NOMO-1 treated with DMSO at 0.1 percent for 48 hours (cell line): ENCODE results near the gene PLD3.
"Not testable (repeated sequence)": the region's sequence is repeated elsewhere in the genome, so short reads cannot be mapped to it uniquely, and the experiment has no call there.

Experiments
- DNase-seq: peaks from one replicate; lab custom pipeline; 2025; ENCODE audit not compliant: unreplicated experiment; lab: John Stamatoyannopoulos, UW

PLD3 gene

DNA sequence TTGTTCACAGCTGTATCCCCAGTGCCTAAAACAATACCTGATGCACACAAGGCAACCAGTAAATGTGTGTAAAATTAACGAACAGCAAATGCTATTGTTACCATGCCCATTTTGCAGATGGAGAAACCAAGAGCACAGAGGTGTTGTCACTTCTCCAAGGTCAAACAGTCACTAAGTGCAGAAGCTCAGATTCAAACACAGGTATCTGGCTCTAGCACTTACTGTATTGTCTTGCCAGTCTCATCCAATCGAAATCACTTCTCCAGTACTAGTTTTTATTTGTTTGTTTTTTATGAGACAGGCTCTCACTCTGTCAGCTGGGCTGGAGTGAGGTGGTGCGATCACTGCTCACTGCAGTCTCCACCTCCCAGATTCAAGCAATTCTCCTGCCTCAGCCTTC lies 13.7 kb downstream of the PLD3 start:
- no peak for DNase-seq

DNA sequence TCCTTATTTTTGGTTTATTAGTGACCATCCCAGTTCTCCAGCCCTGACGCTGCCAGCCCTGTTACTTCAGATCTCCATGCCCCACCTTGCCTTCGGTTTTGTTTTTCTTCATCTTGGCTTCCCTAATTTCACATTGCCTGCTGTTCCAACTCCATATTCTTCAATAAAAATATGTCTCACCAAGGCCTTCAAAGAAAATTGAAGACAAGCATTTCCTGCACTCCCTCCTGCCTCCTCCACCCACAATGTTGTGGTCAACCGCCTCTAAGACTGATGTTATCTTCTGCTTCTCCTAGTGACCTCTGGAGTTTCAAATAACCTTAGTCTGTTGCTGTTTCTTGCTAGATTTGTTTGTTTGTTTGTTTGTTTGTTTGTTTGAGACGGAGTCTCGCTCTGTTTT lies 14.6 kb downstream of the PLD3 start:
- DNase-seq, result peak; percentile 79

DNA sequence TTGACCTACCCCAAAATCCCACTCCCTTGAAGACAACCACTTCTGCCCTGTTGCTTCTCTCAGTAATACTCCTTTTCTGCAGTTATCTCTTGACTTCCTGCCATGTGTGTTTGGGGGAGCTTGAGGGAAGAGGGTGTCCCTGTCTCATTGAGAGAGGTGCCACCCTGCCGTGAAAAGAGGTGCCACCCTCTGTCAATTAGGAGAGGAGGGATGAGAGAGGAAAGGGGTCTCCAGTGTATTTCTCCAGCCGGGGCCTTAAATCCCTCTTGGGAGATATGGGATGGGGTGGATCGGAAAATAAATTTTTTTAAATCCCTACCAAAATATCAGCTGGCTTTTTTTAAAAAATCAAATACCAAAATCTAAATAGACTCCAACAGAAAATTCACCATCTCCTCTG lies 16.5 kb downstream of the PLD3 start:
- DNase-seq, result no peak

GRCh38 chr19:40365613-40366401 lies 17.3 kb downstream of the PLD3 start:
- DNase-seq, result peak; percentile 62

GRCh38 chr19:40366697-40367561 lies 18.4 kb downstream of the PLD3 start:
- DNase-seq, result peak; percentile 39

GRCh38 chr19:40367577-40368434 lies 19.3 kb downstream of the PLD3 start:
- no peak for DNase-seq

DNA sequence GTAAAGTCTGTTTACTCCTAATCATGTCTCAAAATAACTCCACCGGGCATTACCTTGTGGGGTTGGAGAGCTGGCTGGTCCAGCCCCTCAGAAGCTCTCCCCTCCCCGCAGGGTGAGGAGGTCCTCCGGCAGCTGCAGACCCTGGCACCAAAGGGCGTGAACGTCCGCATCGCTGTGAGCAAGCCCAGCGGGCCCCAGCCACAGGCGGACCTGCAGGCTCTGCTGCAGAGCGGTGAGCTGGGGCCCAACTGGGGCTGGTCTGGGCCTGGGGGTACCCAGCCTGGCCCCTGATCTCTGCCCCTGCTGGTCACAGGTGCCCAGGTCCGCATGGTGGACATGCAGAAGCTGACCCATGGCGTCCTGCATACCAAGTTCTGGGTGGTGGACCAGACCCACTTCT lies 21.3 kb downstream of the PLD3 start:
- DNase-seq, result no peak

DNA sequence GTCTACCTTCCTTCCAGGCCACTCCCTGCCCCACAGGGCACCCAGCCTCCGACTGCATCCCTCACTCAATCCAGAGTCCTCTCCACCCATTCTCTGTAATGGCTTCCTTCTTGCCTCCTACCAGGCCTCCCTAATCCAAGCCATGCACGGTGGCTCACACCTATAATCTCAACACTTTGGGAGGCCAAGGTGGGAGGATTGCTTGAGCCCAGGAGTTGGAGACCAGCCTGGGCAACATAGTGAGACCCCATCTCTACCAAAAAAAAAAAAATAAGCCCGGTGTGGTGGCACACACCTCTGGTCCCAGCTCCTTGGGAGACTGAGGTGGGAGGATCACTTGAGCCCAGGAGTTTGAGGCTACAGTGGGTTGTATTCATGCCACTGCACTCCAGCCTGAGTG lies 21.8 kb downstream of the PLD3 start:
- DNase-seq, result not testable (repeated sequence)

DNA sequence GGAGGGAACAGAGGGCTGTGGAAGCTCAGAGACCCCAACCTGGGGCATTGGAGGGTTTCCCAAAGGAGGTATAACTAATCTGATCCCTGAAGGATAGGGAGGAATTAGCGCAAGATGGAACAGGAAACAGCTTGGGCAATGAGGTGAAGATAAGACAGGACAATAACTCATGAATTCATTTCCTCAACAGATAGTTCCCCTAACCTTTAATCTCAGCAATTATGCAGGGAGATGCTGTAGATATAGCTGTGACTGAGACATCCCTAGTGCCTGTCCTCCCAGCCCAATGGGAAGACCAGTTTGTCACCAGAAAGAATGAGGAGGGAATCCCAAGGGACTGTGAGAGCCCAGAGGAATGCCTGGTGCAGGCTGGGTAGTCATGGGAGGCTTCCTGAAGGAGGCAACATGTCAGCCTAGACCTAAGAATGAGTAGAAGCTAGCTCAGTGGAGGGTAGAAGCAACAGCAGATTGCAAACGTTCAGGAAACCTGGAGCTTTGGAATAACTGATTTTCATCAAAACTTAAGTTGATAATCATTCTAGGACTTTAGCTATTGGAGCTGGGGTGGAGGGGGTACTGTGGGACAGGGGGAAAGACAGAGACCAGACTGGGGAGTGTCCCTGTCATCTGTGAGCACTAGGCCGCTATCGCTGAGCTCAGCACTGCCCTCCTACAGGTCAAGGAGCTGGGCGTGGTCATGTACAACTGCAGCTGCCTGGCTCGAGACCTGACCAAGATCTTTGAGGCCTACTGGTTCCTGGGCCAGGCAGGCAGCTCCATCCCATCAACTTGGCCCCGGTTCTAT lies 22.7 kb downstream of the PLD3 start:
- peak; percentile 30 for DNase-seq

- DNase-seq, result no peak
Observed at GRCh38 chr19:40371802-40372122, 23.3 kb downstream of the PLD3 start.

DNA sequence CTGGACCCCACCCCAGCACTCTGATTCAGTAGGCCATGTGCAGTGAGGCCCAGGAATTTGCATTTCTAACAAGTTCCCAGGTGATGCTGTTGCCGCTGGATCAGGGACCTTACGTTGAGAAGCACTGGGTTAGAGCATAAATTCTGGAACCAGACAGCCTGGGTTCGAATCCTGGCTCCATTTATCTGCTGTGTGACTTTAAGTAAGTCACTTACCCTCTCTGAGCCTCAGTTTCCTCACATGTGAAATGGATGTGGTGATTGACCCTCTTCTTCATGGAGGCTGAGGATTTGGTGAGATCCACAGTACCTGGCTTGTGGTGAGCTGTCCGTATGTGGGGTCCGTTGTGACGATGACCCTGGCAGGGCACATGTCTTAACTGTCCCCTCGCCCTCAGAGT lies 25.6 kb downstream of the PLD3 start:
- no peak for DNase-seq

GRCh38 chr19:40376286-40376862 lies 27.9 kb downstream of the PLD3 start:
- no peak for DNase-seq

GRCh38 chr19:40377876-40378385 lies 29.4 kb downstream of the PLD3 start:
- no peak for DNase-seq

GRCh38 chr19:40378509-40378908 lies 30.0 kb downstream of the PLD3 start:
- DNase-seq, result no peak

GRCh38 chr19:40379446-40380198 lies 31.1 kb downstream of the PLD3 start:
- no peak for DNase-seq

DNA sequence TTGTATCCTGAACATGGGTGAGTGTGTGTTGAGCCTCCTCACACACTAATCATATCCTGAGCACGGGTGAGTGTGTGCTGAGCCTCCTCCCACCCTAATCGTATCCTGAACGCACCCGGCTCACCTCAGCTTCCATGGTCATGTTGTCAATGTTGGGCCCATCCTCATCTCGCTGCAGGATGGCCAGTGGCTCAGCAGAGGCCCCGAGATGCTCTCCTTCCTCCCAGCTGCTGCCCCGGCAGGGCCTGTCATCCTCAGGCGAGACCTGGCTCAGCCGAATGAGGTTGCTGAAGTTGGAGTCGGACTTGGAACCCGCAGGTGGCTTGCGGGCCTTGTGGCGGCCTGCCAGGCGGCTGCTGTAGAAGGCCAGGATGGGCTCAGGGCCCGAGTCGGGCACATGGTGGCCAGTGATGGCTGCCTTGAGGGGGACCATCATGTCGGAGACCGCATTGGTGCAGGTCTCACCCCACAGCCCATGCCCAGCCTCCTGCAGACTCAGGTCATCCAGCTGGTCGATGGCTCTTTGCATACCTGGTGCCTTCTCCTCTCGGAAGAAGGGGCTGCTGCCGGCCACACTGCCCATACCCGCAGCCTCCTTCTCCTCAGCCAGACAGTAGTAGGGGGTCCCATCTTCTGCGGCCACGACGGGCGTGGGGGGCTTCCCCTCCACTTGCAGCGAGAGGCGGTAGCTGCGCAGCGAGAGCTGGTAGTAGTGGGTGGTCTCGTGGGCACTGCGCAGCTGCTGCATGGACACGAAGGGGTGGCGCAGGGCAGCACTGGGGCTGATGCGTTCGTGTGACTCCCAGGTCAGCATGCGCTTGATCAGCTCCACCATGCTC lies 31.9 kb downstream of the PLD3 start:
- DNase-seq, result no peak

- DNase-seq, result no peak
Observed at GRCh38 chr19:40381321-40381720, 32.8 kb downstream of the PLD3 start.

GRCh38 chr19:40383668-40384248 lies 35.3 kb downstream of the PLD3 start:
- DNase-seq, result no peak
